Measurements from ENCODE around the gene NSD1. TPM values are rescaled to one million over a fixed set of nuclear protein-coding genes. Genes with fewer than 3 reads are reported as not detected.

NSD1 gene
- total RNA-seq, 1 experiment from 2014 or later, result 58.8 TPM

- no peak overlapping the region for H3K27ac ChIP-seq (ENCODE audit: low read depth, low read length)
Observed at GRCh38 chr5:177089825-177090641, 43.5 kb upstream of the NSD1 start.

More at GRCh38 chr5:177089825-177090641, 43.5 kb upstream of the NSD1 start:
- CTCF ChIA-PET, result interaction anchor here (1.1 kb wide), 1 partner anchor 21 kb away, joined by 5 read pairs; no protein-coding TSS in a partner anchor
- Histone ChIP-seq H3K9me2 (ENCODE audit: insufficient read depth) (no peaks in the 10 kb centered on the region), H3K4me2 (ENCODE audit: low read length) (no peak overlapping the region), H3K9me3 (ENCODE audit: control insufficient read depth in 1 of 2, insufficient read depth in 1 of 2, low read depth in 1 of 2, low read length in 2 of 2) (no peaks in the 10 kb centered on the region), H3K36me3 (ENCODE audit: control insufficient read depth in 1 of 2, insufficient read depth in 2 of 2, low read length in 2 of 2) (peaks cover 3 to 12% of the 10 kb centered on the region in 2 experiments; a peak in 2 of 4 replicates), H3K4me1 (ENCODE audit: control insufficient read depth in 1 of 2, insufficient read depth in 2 of 2, low read length in 2 of 2) (peaks cover 6 to 13% of the 10 kb centered on the region in 2 experiments; a peak in 3 of 4 replicates), H3K79me2 (ENCODE audit: insufficient read depth, low read length) (peaks cover 21% of the 10 kb centered on the region), H3K4me3 (replicated peaks in 1 of 2; ENCODE audit: low read depth in 1 of 2, low read length in 2 of 2) (no peak overlapping the region), H3K9ac (ENCODE audit: low read length) (no peak overlapping the region), H3K27me3 (ENCODE audit: insufficient read depth, low read length) (no peaks in the 10 kb centered on the region), H2AFZ (ENCODE audit: low read depth, low read length, poor library complexity, severe bottlenecking) (no peak overlapping the region), H4K20me1 (ENCODE audit: insufficient read depth) (no peaks in the 10 kb centered on the region)
- intact Hi-C loops (cut with micrococcal nuclease), result no loop called here
- no peak for DNase-seq (ENCODE audit: low read depth, low spot score)
- POLR2A ChIA-PET, result no interaction called here
- no TSS peak for BruUV-seq (replicated peaks)
- TF ChIP-seq CEBPB (IDR thresholded peaks at IDR 0.05; ENCODE audit: low read depth), result no peak
- no peak for TF ChIP-seq TCF7L2 (IDR thresholded peaks at IDR 0.05; ENCODE audit: borderline replicate concordance, extremely low read depth, insufficient read depth, insufficient read length)
- TF ChIP-seq RAD21 (IDR thresholded peaks at IDR 0.05; ENCODE audit: low read depth), result no peak
- no peak for TF ChIP-seq ATF3 (IDR thresholded peaks at IDR 0.05)
- no peak for TF ChIP-seq SP1 (IDR thresholded peaks at IDR 0.05; ENCODE audit: low read depth)
- TF ChIP-seq ZNF274 (IDR thresholded peaks at IDR 0.05; ENCODE audit: low read depth, low read length), result no peak
- TF ChIP-seq ZFX (IDR thresholded peaks at IDR 0.05), result no peak
- no peak for TF ChIP-seq ELF1 (IDR thresholded peaks at IDR 0.05; ENCODE audit: borderline replicate concordance, low read depth)
- no peak for TF ChIP-seq MAX (IDR thresholded peaks at IDR 0.05)
- TF ChIP-seq SIN3A (IDR thresholded peaks at IDR 0.05; ENCODE audit: low read depth), result no peak
- no peak for TF ChIP-seq EGR1 (IDR thresholded peaks at IDR 0.05; ENCODE audit: low read depth)
- TF ChIP-seq YY1 (IDR thresholded peaks at IDR 0.05; ENCODE audit: extremely low read depth, insufficient replicate concordance, low read depth, low read length), result no peak
- TF ChIP-seq POLR2A (IDR thresholded peaks at IDR 0.05; ENCODE audit: borderline replicate concordance, extremely low read depth, insufficient read depth, insufficient read length), result no peak
- TF ChIP-seq CBX3 (IDR thresholded peaks at IDR 0.05; ENCODE audit: low read depth), result no peak
- TF ChIP-seq ZBTB33 (IDR thresholded peaks at IDR 0.05; ENCODE audit: extremely low read depth, insufficient replicate concordance, low read length), result no peak
- no peak for TF ChIP-seq CTCF (IDR thresholded peaks at IDR 0.05 in 2 of 3, conservative IDR thresholded peaks at IDR 0.05 in 1 of 3; ENCODE audit: borderline replicate concordance in 1 of 3, insufficient read depth in 1 of 3, low read depth in 2 of 3, low read length in 2 of 3)
- no peak for TF ChIP-seq REST (IDR thresholded peaks at IDR 0.05; ENCODE audit: low read depth)
- TF ChIP-seq EZH2 (IDR thresholded peaks at IDR 0.05), result no peak
- RAD21 ChIA-PET (ENCODE audit: low non-redundant PET in 1 of 2, low total read pairs in 2 of 2, uncharacterized antibody in 2 of 2, unreplicated experiment in 2 of 2), result no interaction called here
- ATAC-seq, result no peak

All from HCT116 (cell line).